K562 (cell line): ENCODE data around the gene HOXA13. TPM values are rescaled to one million over a fixed set of nuclear protein-coding genes. Genes with fewer than 3 reads are reported as not detected.

Source experiments
- ATAC-seq: fragments of 200-7000 bp; cut with Tn5 transposase; 3 replicates; pipeline ENCODE4 v1.9.1; 2020; ENCODE audit warnings: moderate library complexity
- BruUV-seq: library from RNA; stranded (reverse); fragments of 400-500 nt; replicated peaks from 2 replicates; lab custom pipeline; 2021; lab: Mats Ljungman, UMichigan
- CTCF ChIA-PET: fragments of 300-600 bp; formaldehyde crosslinking; extraction: SDS; loops from one replicate; lab custom pipeline; 2021; ENCODE audit warnings: low intra/inter-chr PET ratio; lab: Yijun Ruan, JAX
- POLR2A ChIA-PET: fragments of 300-600, 350-650 bp; sonication (Branson Sonifier 250); formaldehyde crosslinking; extraction: SDS; loops from one replicate; lab custom pipeline; 2021; ENCODE audit warnings: antibody characterized with exemption, inconsistent platforms; lab: Yijun Ruan, JAX
- DNase-seq, 4 experiments: peaks; one replicate each; pipeline versions ENCODE4 v3.0.0 to v3.0.0-alpha.2; 2011 to 2018; ENCODE audit warnings: low spot score in 3 of 4, mixed read lengths in 3 of 4; ENCODE audit errors: extremely low read depth in 1 of 4
- FAIRE-seq: peaks from 2 replicates; lab custom pipeline; 2011; peaks lifted over from hg19 to GRCh38; lab: Jason Lieb, UNC
- H2AFZ ChIP-seq: 2 replicates; pipeline ENCODE4 v1.6.0; 2011; ENCODE audit warnings: low read depth, low read length, control low read depth, inconsistent platforms
- H3K27ac ChIP-seq: fragments of 200-600 bp; 3 replicates; pipeline ENCODE4 v1.8.0; 2011; ENCODE audit warnings: low read depth, mild to moderate bottlenecking, control low read depth, inconsistent platforms, low read length, moderate library complexity, mixed read lengths; ENCODE audit errors: extremely low read depth
- H3K27me3 ChIP-seq, 2 experiments: fragments of 300-600 bp in 1 of 2; 2 replicates in 1 of 2; 3 replicates in 1 of 2; pipeline versions ENCODE4 v1.6.0 to v1.8.0; 2011; ENCODE audit warnings: inconsistent platforms in 2 of 2, low read length in 2 of 2, mild to moderate bottlenecking in 1 of 2, mixed read lengths in 1 of 2, moderate library complexity in 1 of 2; ENCODE audit not compliant: control insufficient read depth in 2 of 2, insufficient read depth in 2 of 2
- H3K36me3 ChIP-seq: fragments of 300-600 bp; 3 replicates; pipeline ENCODE4 v1.8.0; 2011; ENCODE audit warnings: mild to moderate bottlenecking, low read length, inconsistent platforms; ENCODE audit not compliant: control insufficient read depth, insufficient read depth
- H3K4me1 ChIP-seq, 2 experiments: fragments of 200-600 bp in 1 of 2; replicated peaks in 1 of 2; 2 replicates in 1 of 2; 3 replicates in 1 of 2; pipeline versions ENCODE4 v1.5.1 to v1.8.0; 2011; ENCODE audit warnings: inconsistent platforms in 2 of 2, low read length in 2 of 2, mild to moderate bottlenecking in 1 of 2, mixed read lengths in 1 of 2, moderate library complexity in 1 of 2; ENCODE audit not compliant: control insufficient read depth in 2 of 2, insufficient read depth in 2 of 2
- H3K4me2 ChIP-seq: 2 replicates; pipeline ENCODE4 v1.6.1; 2011; ENCODE audit warnings: low read length, control low read depth, inconsistent platforms, mixed read lengths; ENCODE audit not compliant: insufficient read depth
- H3K4me3 ChIP-seq: fragments of 200-600 bp; sonication (generic), shearing (Covaris generic); 2 replicates; pipeline ENCODE4 v1.5.1; 2016; ENCODE audit warnings: control low read depth, inconsistent platforms
- H3K79me2 ChIP-seq: fragments of 200-600 bp; 3 replicates; pipeline ENCODE4 v1.8.0; 2011; ENCODE audit warnings: low read length, inconsistent platforms; ENCODE audit not compliant: control insufficient read depth, insufficient read depth
- H3K9ac ChIP-seq, 2 experiments: 2 replicates each; pipeline versions ENCODE4 v1.6.0 to v1.6.1; 2011; ENCODE audit warnings: low read depth in 2 of 2, low read length in 2 of 2, control low read depth in 1 of 2, inconsistent platforms in 1 of 2, mild to moderate bottlenecking in 1 of 2, mixed read lengths in 1 of 2; ENCODE audit not compliant: insufficient read depth in 1 of 2
- H3K9me1 ChIP-seq: one replicate; pipeline ENCODE4 v1.6.0; 2011; ENCODE audit warnings: inconsistent platforms, mild to moderate bottlenecking, low read length, moderate library complexity; ENCODE audit not compliant: control insufficient read depth, insufficient read depth
- H3K9me3 ChIP-seq: replicated peaks from 2 replicates; pipeline ENCODE4 v1.5.1; 2011; ENCODE audit warnings: low read depth, low read length, inconsistent platforms; ENCODE audit not compliant: control insufficient read depth, insufficient read depth
- H4K20me1 ChIP-seq: replicated peaks from 2 replicates; pipeline ENCODE4 v1.6.1; 2011; ENCODE audit warnings: low read length, inconsistent platforms, mixed read lengths; ENCODE audit not compliant: control insufficient read depth, insufficient read depth
- ELF4 ChIP-seq: fragments of 450-650 bp; formaldehyde crosslinking; IDR thresholded peaks from 2 replicates; pipeline ENCODE4 v1.4.0; 2022; ENCODE audit warnings: missing genetic modification characterization
- KAT2B ChIP-seq: IDR thresholded peaks from one replicate; pipeline ENCODE4 v1.6.1; 2012; ENCODE audit warnings: low read depth, mild to moderate bottlenecking, control low read depth, inconsistent platforms, low read length, moderate library complexity
- MAZ ChIP-seq, 2 experiments: fragments of 450-650 bp in 1 of 2; sonication (generic) in 1 of 2; formaldehyde crosslinking; IDR thresholded peaks in 1 of 2; conservative IDR thresholded peaks in 1 of 2; 2 replicates each; pipeline versions ENCODE4 v1.4.0 to v1.5.0; 2020; ENCODE audit warnings: mild to moderate bottlenecking in 1 of 2, missing genetic modification reagents in 1 of 2
- PPARD ChIP-seq: fragments of 250-450 bp; sonication (Bioruptor Pico); IDR thresholded peaks from 2 replicates; pipeline ENCODE4 v1.8.0; 2022; ENCODE audit warnings: inconsistent platforms, mild to moderate bottlenecking, moderate library complexity
- SMARCB1 ChIP-seq: IDR thresholded peaks from 2 replicates; pipeline ENCODE4 v1.6.1; 2011; ENCODE audit warnings: improper control_type of control experiment, low read depth; ENCODE audit not compliant: insufficient read length
- STAT5A ChIP-seq: IDR thresholded peaks from 2 replicates; pipeline ENCODE4 v1.6.1; 2012; ENCODE audit warnings: low read length, inconsistent platforms, borderline replicate concordance
- TCFL5 ChIP-seq: fragments of 250-450 bp; sonication (Bioruptor Pico); conservative IDR thresholded peaks from 2 replicates; pipeline ENCODE4 v1.6.1; 2021; ENCODE audit warnings: mild to moderate bottlenecking, moderate library complexity, matching md5 sums
- ZNF224 ChIP-seq: sonication (generic); formaldehyde crosslinking; IDR thresholded peaks from 2 replicates; pipeline ENCODE4 v1.8.0; 2022; ENCODE audit warnings: mild to moderate bottlenecking, missing genetic modification reagents
- ZNF324 ChIP-seq: fragments of 250-450 bp; sonication (Bioruptor Pico); IDR thresholded peaks from 2 replicates; pipeline ENCODE4 v1.4.0; 2020; ENCODE audit warnings: mild to moderate bottlenecking
- ZNF407 ChIP-seq: fragments of 450-650 bp; IDR thresholded peaks from 2 replicates; pipeline ENCODE4 v1.6.1; 2016; ENCODE audit warnings: low read depth
- ZNF639 ChIP-seq, 2 experiments: fragments of 200-800 bp in 1 of 2; sonication (Bioruptor generic) in 1 of 2; sonication (generic) in 1 of 2; formaldehyde crosslinking in 1 of 2; IDR thresholded peaks in 1 of 2; conservative IDR thresholded peaks in 1 of 2; 2 replicates each; pipeline versions ENCODE4 v1.5.0 to v1.6.1; 2016 to 2020; ENCODE audit warnings: missing compliant biosample characterization in 1 of 2, missing genetic modification characterization in 1 of 2, missing genetic modification reagents in 1 of 2
- WGBS: fragments of 100-300 bp; shearing (Covaris generic); methylation state at CpG from one replicate; pipeline ENCODE4 v1.1.6; 2016; ENCODE audit warnings: low coverage, mixed read lengths; ENCODE audit not compliant: insufficient coverage; ENCODE audit errors: missing lambda C conversion rate; 5-methylcytosine and 5-hydroxymethylcytosine counted together
- in situ Hi-C: fragments of 300-500 bp; cut with MboI; formaldehyde crosslinking; loops from 4 replicates; pipeline ENCODE4 v1.15.0; 2018; ENCODE audit warnings: inconsistent platforms, mixed read lengths
- intact Hi-C: fragments of 100-400 bp; cut with micrococcal nuclease; formaldehyde crosslinking; loops from 2 replicates; pipeline ENCODE4 v1.14.2; 2022
- polyA plus RNA-seq, 8 experiments: library from polyadenylated mRNA; depleted of rRNA in 4 of 8; stranded (reverse) in 5 of 8; unstranded in 3 of 8; fragments of >200 nt; fragmentation: Nextera tagmentation in 2 of 8; fragmentation: Illumina TruSeq in 1 of 8; extraction: Ambion mirVana in 2 of 8; extraction: Trizol in 1 of 8; gene quantifications; 2 replicates each; pipeline versions ENCODE4 v1.2.1 to v1.2.3, GENCODE V29; 2011 to 2014; ENCODE audit warnings: inconsistent platforms in 1 of 8, missing spikeins in 1 of 8
- total RNA-seq, 7 experiments: library from RNA; depleted of rRNA in 6 of 7; stranded (reverse); fragments of >200 nt in 6 of 7; fragmentation: Illumina TruSeq in 2 of 7; extraction: Trizol in 2 of 7; gene quantifications; 2 replicates each; pipeline versions ENCODE4 v1.2.1 to v1.2.3, GENCODE V29; 2011 to 2021; ENCODE audit warnings: low replicate concordance in 1 of 7

The HOXA13 gene
- total and polyA plus RNA-seq, 9 of the 15 experiments (the other 6 are each of a cell fraction or from before 2014, with no cell fraction given) = not detected

- POLR2A ChIA-PET = no interaction called here
- TF ChIP-seq ZNF324 (CRISPR knock-in tag) = no peak
- no peak for TF ChIP-seq ELF4
- TF ChIP-seq KAT2B = no peak
- no peak for TF ChIP-seq ZNF407
- no peak for TF ChIP-seq PPARD (CRISPR knock-in tag)
- TF ChIP-seq SMARCB1 = no peak
- TF ChIP-seq ZNF224 = no peak
- no peak for TF ChIP-seq STAT5A
- TF ChIP-seq ZNF639 (CRISPR knock-in tag; conservative IDR thresholded peaks at IDR 0.05 in 1 of 2, IDR thresholded peaks at IDR 0.05 in 1 of 2) = no peak
- no peak for TF ChIP-seq MAZ (CRISPR knock-in tag; conservative IDR thresholded peaks at IDR 0.05 in 1 of 2, IDR thresholded peaks at IDR 0.05 in 1 of 2)
- TF ChIP-seq TCFL5 (CRISPR knock-in tag) = no peak
These were observed 39.6 kb upstream of the HOXA13 start for GRCh38 chr7:27239387-27240014.

More at GRCh38 chr7:27239387-27240014, 39.6 kb upstream of the HOXA13 start:
- ATAC-seq (no peak; the same call in 2 of the 3 replicates), DNase-seq (peak in 1 of 4 experiments; percentile 15), FAIRE-seq (no peak)
- Histone ChIP-seq H3K4me2 (no peak overlapping the region), H3K79me2 (no peaks in the 10 kb centered on the region), H3K4me3 (no peak overlapping the region), H3K9me3 (no peaks in the 10 kb centered on the region), H3K27ac (no peak overlapping the region), H2AFZ (no peak overlapping the region), H3K27me3 (peaks cover 69 to 92% of the 10 kb centered on the region in 2 experiments), H4K20me1 (peaks cover 15% of the 10 kb centered on the region; the same call in 1 of the 2 replicates), H3K9ac (no peak overlapping the region), H3K4me1 (peaks cover 0 to 21% of the 10 kb centered on the region in 2 experiments; a peak in 2 of 5 replicates), H3K36me3 (no peaks in the 10 kb centered on the region), H3K9me1 (peaks cover 2% of the 10 kb centered on the region)
- intact Hi-C loops (no loop called here), in situ Hi-C loops (no loop called here)
- CTCF ChIA-PET = no interaction called here
- BruUV-seq = no TSS peak
- 5% methylated on average over 26 of the region's 55 CpGs for WGBS
